ENCODE results near the gene GAPDHS. TPM values are rescaled to one million over a fixed set of nuclear protein-coding genes. Genes with fewer than 3 reads are reported as not detected.

Gene GAPDHS
- total RNA-seq, 1 experiment from 2014 or later = not detected

GRCh38 chr19:35517342-35517741 is 15.9 kb upstream of the GAPDHS start:
- H2BK12ac ChIP-seq (ENCODE audit: insufficient read length, low read depth, low read length) = no peak overlapping the region
- no peak overlapping the region for H3T11ph ChIP-seq (ENCODE audit: low read length)
- H3K36me3 Mint-ChIP-seq (ENCODE audit: insufficient read depth in 1 of 3, low read depth in 3 of 3) = no peaks in the 10 kb centered on the region; a peak in 1 of 7 replicates
- WGBS (ENCODE audit: extremely low coverage, insufficient read length, low lambda C conversion rate) = no CpG with 5 or more reads among the region's 2 CpGs
- H3K4me2 ChIP-seq (ENCODE audit: insufficient read depth, insufficient read length, low read length) = no peak overlapping the region
- no peak overlapping the region for H3K18ac ChIP-seq (ENCODE audit: insufficient read length, low read depth, low read length)
- H3K79me1 ChIP-seq (ENCODE audit: insufficient read depth, low read depth, low read length, poor library complexity, severe bottlenecking) = no peaks in the 10 kb centered on the region
- H4K8ac ChIP-seq (replicated peaks; ENCODE audit: insufficient read length, low read depth, low read length) = no peak overlapping the region
- H3K27me3 ChIP-seq (ENCODE audit: insufficient read depth, low read length) = no peaks in the 10 kb centered on the region; the same call in none of the 2 replicates
- H3K4me1 ChIP-seq (ENCODE audit: insufficient read depth, low read length) = no peaks in the 10 kb centered on the region
- H3K56ac ChIP-seq (ENCODE audit: insufficient read length, low read depth, low read length) = no peak overlapping the region
- H3K14ac ChIP-seq (ENCODE audit: insufficient read depth, low read length) = no peak overlapping the region
- DNase-seq = no peak
- H2BK15ac ChIP-seq (ENCODE audit: low read depth, low read length) = no peak overlapping the region
- H3K4ac ChIP-seq (ENCODE audit: low read depth, low read length) = no peak overlapping the region
- H3K27me3 Mint-ChIP-seq (ENCODE audit: low read depth) = peaks cover 27% of the 10 kb centered on the region
- no peak overlapping the region; a peak in 1 of 7 replicates for H3K27ac Mint-ChIP-seq
- H4K20me1 ChIP-seq (ENCODE audit: control insufficient read depth, insufficient read depth, insufficient read length) = no peaks in the 10 kb centered on the region
- H2AK5ac ChIP-seq (ENCODE audit: insufficient read length, low read length) = no peak overlapping the region
- H3K23me2 ChIP-seq (ENCODE audit: insufficient read length, low read depth, low read length, poor library complexity, severe bottlenecking) = peaks cover 4% of the 10 kb centered on the region
- H3K9me3 ChIP-seq (ENCODE audit: control insufficient read depth, low read depth, low read length) = no peaks in the 10 kb centered on the region
- H2BK120ac ChIP-seq (ENCODE audit: low read depth, low read length, poor library complexity, severe bottlenecking) = no peak overlapping the region
- no peak overlapping the region for H2AFZ ChIP-seq (ENCODE audit: low read length)
- no peak overlapping the region for H3K27ac ChIP-seq (ENCODE audit: insufficient read length, low read depth, low read length)
- H4K91ac ChIP-seq (ENCODE audit: insufficient read length, low read depth, low read length) = no peak overlapping the region
- H3K23ac ChIP-seq (ENCODE audit: insufficient read length, low read depth, low read length) = no peak overlapping the region
- H4K5ac ChIP-seq (ENCODE audit: insufficient read length, low read depth, low read length) = no peak overlapping the region
- H2BK20ac ChIP-seq (ENCODE audit: low read depth, low read length, poor library complexity, severe bottlenecking) = no peak overlapping the region
- H3K9me3 Mint-ChIP-seq = no peaks in the 10 kb centered on the region; a peak in 1 of 5 replicates
- no peak overlapping the region for H3K9ac ChIP-seq (ENCODE audit: extremely low read depth, insufficient read length, low read length)
- no peaks in the 10 kb centered on the region for H3K79me2 ChIP-seq (ENCODE audit: insufficient read depth, low read length)
- no peak overlapping the region; a peak in 1 of 5 replicates for H3K4me3 Mint-ChIP-seq
- TF ChIP-seq CTCF (conservative IDR thresholded peaks at IDR 0.05) = no peak
- peaks cover 20 to 37% of the 10 kb centered on the region in 2 experiments for H3K4me1 Mint-ChIP-seq
- no peak overlapping the region for H2BK5ac ChIP-seq (ENCODE audit: insufficient read length, low read length)

All from H9 (cell line).